ENCODE data around the gene PSG2.
"Not testable (repeated sequence)": the region's sequence is repeated elsewhere in the genome, so short reads cannot be mapped to it uniquely, and the experiment has no call there.

Gene PSG2

DNA sequence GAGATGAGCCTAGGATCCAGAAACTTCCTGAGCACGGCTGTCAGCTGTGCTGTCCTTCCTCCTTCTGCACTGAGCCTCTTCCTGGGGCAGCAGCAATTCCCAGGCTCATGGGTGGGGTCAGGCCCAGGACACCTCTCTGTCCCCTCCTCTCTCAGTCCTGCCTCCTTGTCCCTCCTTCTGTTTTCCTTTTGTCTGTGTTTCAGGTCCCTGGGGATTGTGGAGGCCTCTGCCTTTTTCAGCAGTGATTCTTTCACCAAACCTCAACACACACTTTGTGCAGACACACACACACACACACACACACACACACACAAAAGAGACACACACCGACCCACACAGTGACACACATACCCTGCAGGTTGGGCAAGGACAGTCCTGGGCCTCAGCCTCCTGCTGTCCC lies at the start of gene PSG2:
Gene PSG2, minus strand, starts transcription at position 101 of the 400 bp plus-strand sequence. CDS start 132 bp downstream, outside the sequence.
- DNase-seq (ENCODE audit: low read depth in 2 of 2): not testable (repeated sequence)

DNA sequence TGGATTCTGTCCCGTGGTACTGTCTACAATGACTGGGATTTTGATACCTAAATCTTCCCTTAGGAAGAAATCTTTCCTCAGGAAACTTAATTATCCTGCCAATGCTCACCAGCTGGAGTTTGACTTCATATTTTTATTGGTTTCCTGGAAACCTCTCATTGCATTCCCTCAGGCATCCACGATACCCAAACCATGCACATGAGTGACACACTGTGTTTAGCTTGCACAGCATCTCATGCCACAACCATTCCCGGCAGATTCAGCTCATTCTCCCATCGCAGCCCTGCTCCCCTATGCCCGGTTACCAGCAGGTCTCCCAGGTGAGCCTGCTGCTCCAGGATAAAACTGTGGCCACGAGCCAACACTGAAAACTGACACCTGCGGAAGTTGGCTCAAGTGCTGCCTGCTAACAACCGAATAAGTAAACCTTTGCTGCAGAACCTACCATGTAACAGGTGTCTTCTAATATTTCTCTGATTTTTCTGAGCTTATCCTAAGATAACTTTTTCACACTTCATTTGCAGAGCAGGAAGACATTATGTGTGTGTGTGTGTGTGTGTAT lies 48.9 kb upstream of the PSG2 start:
- not testable (repeated sequence) for DNase-seq (ENCODE audit: low read depth in 2 of 2)

DNA sequence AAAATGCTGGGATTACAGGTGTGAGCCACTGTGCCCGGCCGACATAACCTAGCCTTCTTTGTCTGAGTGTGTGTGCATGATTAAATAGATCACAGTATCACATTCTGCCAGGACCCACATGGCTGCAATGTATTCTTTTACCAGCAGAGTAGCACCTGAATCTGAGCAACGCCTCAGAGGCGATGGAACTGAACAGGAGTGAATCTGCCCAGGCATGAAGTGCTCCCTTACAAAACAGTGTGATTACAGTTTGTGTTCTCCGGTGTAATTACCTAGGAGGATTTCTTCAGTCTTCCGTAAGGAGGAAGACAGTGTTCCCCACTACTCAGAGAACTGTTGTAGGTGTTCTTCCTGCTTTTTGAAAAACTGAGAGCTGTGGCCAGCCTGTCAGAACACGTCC lies 46.7 kb upstream of the PSG2 start:
- not testable (repeated sequence) for DNase-seq (ENCODE audit: low read depth in 2 of 2)

DNA sequence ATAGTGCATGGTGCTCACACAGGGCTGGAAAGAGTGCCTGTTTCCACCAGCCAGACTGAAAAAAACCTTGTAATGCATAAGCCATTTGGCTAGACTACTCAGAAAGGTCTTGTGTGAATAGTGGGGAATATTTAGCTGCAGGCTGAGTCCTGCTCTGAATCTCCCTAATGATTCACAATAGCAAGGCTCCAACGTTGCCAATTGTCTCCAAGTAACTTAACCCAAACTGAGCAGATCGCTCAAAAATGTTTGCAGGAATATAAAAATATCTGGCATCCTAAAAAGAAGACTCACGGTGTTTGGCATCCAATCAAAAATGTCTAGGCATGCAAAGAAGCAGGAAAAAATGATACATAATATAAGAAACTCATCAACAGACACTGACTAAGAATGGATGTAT lies 44.8 kb upstream of the PSG2 start:
- not testable (repeated sequence) for DNase-seq (ENCODE audit: low read depth in 2 of 2)

DNA sequence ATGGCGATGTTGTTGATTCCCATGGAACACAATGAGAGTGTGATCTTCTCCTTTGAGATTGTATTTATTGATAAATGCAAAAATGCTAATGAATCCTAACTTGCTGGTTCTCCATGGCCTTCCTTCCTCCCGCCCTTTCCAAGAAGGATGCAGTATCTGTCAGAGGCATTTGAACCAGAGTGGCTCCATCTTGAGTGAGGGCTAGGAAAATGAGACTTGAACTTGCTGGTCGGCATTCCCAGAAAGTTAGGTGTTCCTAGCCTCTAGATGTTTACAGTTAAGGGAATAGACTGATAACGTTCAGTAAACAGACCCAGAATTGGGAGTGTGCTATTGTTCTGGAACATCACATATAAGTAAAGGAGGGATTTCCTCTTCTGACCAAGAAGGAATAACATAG lies 44.2 kb upstream of the PSG2 start:
- no peak for DNase-seq (ENCODE audit: low read depth in 2 of 2)

DNA sequence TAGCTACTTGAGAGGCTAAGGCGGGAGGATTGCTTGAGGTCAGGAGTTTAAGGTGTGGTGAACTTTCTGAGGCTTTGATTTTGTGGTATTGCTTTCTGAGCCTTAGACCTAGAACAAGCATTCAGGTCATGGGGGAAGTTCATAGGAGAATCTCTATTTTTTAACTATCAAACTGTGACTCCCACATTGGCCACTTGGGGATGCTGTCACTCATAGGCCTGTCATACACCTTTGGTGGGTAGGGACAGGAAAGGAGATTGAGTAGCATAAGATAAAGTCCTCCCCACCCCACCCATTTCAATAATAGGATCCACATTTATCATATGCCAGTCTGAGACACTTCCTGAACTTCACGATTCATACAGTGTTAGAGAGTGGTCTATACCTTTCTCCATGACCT lies 41.9 kb upstream of the PSG2 start:
- no peak for DNase-seq (ENCODE audit: low read depth in 2 of 2)

DNA sequence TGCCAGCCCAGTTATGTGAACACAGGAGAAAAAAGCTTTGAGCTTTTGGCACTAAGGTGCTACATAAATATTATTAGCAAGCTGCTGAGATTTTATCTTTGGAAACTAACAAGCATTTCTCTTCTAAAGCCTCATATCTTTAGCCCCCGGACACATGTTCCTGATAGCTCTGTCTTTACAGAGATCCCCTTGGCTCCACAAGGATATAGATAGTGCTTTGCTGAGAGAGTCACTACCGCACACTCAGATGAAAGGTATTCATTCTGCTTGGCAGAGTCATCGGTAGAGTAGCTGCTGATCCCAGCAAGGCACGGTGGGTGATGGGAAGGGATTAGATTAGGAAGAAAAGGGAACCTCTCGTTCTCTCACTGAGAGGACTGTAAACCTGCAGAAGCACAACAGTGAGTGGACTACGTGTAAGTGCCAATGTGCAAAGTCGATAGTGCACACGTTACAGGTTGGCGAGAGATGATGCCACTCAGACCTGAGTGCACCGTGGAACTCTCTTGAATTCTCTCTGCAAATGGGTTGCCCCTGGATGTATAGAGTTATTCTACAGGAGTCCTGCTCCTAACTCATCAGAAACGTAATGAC lies 38.0 kb upstream of the PSG2 start:
- not testable (repeated sequence) for DNase-seq (ENCODE audit: low read depth in 2 of 2)

DNA sequence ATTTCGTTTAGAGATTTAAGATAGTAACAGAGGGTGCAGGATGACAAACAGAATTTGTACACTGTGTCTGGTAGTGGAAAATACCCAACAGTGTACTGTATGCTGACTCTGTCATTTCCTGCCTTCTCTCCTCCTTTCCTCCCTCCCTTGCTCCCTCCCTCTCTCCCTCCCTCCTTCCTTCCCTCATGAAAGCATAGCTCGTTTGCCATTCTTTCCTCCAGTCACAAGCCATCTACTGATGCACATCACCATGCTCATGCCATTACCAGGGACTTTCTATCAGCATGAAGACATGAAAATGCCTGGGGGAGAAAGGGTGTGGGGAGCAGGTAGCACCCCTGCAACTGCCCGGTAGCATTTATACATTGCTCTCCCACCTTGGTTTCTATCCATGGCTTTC lies 37.0 kb upstream of the PSG2 start:
- DNase-seq (ENCODE audit: low read depth in 2 of 2): not testable (repeated sequence)

DNA sequence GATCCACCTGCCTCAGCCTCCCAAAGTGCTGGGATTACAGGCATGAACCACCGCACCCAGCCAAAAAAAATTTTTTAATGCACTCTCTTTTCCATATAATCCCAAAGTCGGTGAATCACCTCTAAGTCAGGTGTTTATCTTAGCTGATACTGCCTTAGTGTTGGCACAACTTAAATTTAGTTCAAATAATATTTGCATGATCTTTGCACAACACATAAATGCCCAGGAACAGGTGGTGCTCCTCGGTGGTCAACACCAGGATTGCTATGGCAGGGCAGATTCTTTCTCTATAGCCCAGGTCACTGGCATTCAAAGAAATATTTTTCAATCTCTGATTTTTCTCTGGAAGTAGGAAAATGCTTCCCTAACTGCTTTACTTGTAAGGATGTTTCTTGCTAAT lies 33.9 kb upstream of the PSG2 start:
- DNase-seq (ENCODE audit: low read depth in 2 of 2): not testable (repeated sequence)

DNA sequence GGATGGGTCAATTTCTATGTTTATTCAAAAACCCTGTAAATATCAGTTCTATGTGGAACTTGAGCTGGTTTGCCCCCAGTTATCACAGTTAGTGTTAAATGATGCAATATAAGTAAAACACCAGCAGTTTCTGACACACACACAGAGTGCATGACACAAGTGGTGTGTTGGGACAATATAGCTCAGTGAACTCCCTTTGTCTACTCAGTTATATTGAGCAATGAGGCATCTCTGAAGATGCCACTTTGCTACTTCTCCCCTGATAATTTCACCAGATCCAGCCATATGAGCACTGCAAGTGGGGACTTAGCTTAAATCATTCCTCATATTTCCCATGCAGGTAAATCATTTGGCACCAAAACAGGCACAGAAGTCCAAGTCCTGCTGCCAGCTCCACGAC lies 33.0 kb upstream of the PSG2 start:
- DNase-seq (ENCODE audit: low read depth in 2 of 2): not testable (repeated sequence)

DNA sequence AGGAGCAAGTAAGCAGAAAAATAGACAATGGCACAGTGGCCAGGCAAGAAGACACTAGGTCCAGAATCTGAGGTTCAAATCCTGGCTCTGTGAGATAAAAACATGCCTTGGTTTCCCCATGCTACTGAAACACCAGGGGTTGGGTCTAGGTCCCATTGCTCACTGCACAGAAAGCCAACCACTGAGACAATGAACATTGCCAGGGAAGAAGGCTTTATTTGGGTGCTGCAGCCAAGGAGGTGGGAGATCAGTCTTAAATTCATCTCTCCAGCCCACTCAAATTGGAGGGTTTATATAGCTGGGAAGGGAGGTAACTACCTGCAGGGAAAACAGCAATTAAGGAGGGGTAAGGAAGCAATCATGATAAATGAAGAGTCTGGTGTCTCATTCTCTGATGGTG lies 32.6 kb upstream of the PSG2 start:
- not testable (repeated sequence) for DNase-seq (ENCODE audit: low read depth in 2 of 2)

DNA sequence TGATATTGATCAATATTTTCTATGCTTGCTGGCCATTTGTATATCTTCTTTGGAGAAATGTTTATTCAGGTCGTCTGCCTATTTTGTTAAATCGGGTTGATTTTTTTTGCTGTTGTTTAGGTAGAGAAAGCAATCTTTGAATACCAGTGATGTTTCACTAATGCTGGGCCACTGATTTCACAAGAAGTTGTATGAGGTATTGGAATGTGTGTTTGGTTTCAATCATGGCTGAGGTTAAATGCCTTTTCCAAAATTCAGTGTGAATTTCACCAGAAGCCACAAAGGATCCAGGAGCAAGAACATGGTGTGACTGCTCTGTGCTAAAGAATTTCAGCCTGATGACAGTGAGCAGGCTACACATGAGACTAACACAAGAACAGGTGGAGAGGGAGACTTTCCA lies 32.1 kb upstream of the PSG2 start:
- not testable (repeated sequence) for DNase-seq (ENCODE audit: low read depth in 2 of 2)

DNA sequence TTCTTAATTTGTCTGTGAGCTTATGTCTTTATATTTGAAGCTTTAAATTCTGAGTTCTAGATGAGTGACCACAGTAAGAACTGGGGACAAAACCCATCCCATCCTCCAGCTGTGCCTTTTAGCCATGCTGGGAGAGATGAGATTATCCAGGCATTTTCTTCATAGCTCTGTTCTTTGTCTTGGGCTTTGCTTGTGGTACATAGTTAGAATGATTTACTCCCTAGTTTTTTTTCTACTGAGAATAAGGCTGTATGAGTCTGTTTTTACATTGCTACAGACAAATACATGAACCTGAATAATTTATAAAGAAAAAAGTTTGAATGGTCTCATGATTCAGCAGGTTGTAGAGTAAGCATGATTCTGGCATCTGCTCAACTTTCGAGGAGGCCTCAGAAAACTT lies 24.9 kb upstream of the PSG2 start:
- not testable (repeated sequence) for DNase-seq (ENCODE audit: low read depth in 2 of 2)

DNA sequence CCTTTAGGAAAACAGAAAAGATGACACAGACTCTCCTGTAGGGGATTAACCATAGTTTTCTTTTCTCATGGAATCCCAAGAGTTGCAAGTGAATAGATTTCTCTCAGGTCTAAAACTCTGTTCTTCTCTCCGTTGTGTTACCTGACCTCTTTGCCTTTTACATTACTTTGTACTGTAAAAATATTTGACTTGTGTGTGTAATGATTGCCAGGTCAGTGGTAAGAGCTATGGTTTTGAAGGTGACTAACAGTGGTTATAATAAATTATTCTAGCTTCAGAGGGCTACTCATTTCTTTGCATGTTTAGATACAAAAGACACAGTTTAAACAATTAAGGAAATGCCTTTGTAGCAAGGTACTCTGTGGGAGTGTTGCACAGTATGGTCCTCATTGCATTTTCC lies 23.0 kb upstream of the PSG2 start:
- no peak for DNase-seq (ENCODE audit: low read depth in 2 of 2)

DNA sequence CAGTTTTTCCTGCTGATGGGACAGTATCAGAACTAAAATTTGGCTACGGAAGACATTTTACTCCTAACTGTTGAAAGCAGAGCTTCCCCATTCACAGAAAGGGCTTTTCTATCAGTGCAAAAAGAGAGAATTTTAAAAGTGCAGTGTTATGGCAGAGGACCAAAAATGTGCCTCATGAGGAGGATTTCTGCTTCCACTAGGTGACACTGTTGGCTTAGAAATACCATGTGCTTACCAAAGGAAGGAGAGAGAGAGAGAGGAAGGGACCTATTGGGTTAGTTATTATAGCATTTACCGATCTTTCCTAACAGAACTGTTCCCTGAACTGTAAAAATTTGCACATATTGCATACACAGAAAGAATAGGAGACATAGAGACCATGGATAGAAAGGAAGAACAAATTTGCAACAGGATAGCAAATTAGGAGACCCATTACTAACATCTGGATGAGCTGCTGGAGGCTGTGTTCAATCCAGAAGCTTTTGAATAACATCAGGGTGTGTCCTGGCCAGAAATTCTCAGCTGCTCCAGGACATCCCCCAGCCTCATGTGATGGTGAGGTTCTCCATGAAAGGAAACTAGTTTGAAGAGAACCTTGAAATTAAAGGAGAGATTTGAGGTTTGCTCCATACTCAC lies 21.8 kb upstream of the PSG2 start:
- DNase-seq (ENCODE audit: low read depth in 2 of 2): not testable (repeated sequence)

DNA sequence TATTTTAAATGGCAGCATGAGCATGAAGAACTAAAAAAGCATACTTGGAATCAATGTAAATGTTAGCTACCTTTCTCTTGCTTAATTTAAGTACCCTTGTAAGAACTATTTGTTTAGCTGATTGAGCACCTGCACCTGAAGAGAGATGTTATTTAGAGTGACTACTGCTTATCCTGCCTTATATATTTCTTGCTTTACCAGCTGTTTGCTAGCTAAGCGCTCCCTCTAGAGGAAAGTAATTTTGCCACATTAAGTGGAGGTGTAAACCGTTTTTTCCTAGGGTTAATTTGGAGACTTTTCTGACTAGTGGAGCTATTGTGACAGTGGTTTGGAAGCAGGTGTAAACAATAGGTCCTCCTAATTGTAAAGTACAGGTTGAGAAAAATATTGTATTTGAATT lies 19.4 kb upstream of the PSG2 start:
- no peak for DNase-seq (ENCODE audit: low read depth in 2 of 2)

DNA sequence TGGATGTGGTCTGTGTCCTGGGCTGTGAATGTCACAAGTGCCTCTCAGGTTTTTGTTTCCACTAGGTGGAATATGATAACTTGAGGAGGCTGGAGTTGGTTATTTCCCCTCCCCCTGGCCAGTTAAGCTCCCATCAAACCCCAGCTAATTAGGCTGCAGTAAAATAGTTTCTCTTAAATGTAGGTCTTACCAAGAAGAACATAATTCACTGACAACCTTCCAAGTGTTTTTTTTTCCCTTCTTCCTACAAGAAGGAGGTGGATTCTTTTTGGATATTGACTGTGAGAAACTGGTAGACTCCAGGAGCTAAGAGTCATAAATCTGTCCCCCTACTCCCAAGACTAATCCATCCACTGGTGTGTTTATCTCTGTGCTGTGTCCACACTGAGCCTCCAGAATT lies 15.9 kb upstream of the PSG2 start:
- not testable (repeated sequence) for DNase-seq (ENCODE audit: low read depth in 2 of 2)

DNA sequence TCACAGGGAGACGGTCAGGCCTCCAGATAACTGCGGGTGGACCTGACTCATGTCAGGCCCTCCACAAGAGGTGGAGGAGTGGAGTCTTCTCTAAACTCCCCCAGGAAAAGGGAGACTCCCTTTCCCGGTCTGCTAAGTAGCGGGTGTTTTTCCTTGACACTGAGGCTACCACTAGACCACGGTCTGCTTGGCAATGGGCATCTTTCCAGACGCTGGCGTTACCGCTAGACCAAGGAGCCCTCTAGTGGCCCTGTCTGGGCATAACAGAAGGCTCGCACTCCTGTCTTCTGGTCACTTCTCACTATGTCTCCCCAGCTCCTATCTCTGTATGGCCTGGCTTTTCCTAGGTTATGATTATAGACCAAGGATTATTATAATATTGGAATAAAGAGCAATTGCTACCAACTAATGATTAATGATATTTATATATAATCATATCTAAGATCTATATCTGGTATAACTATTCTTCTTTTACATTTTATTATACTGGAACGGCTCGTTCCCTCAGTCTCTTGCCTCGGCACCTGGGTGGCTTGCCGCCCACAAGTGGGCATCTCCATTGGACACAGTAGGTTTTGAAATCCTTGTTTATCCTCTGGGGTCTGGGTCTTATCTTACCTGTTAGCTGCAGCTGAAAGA lies 5.3 kb upstream of the PSG2 start:
- DNase-seq (ENCODE audit: low read depth in 2 of 2): peak; percentile 5 to 26

DNA sequence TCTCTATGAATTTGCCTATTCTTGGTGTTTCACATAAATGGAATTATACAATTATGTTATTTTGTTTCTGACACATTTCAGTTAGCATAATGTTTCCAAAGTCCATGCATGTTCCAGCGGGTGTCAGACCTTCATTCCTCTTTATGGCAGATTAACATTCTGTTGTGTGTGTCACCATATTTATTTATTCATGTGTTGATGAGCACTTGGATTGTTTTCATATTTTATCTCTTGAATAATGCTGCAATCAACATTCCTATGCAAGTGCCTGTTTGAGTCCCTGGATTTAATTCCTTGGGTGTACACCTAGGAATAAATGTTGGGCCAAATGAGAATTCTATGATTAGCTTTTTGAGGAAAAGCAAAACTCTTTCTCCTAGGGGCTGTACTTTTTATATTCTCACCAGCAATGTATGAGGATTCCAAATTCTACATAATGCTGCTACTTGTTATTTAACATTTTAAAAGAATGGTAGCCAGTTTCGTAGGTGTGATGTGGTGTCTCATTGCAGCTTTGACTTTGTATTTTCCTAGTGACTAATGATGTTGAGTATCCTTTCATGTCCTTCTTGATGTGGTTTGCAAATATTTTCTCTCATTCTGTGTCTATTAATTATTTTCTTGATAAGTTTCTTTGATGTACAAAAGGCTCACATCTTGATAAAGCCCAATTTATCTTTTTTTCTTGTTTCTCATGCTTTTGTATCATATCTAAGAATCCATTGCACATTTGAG lies 3.5 kb upstream of the PSG2 start:
- DNase-seq (ENCODE audit: low read depth in 2 of 2): not testable (repeated sequence)

DNA sequence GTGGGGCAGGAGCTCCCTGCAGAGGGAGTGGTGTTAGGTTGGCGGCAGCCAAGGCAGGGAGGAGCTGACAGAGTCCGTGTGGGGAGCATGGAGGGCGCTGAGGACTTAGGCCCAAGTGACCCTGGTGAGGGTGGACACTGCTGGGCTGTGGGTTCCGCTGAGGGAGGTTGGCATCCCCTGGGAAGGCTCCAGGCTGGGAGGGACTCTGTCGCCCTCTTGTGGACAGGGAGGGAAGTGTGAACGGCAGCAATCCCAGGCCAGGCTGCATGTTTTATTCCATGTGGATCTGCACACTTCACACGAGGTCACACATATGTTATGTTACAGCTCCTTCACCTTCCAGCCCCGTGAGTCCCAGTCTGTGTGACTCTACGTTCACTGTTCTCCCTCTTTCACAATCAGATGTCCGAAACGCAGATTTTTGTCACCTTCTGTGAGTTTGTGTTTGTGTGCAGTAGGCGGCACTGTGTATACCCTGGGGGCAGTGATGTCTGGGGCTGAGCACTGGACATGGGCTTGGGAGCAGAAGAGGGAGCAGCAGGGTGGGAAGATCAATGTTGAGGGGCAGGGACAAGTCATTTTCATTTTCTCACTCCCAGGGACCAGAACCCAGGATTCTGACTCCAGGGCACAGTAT lies 1.8 kb upstream of the PSG2 start:
- peak in 1 of 2 donors; percentile 28 for DNase-seq (ENCODE audit: low read depth in 2 of 2)

DNA sequence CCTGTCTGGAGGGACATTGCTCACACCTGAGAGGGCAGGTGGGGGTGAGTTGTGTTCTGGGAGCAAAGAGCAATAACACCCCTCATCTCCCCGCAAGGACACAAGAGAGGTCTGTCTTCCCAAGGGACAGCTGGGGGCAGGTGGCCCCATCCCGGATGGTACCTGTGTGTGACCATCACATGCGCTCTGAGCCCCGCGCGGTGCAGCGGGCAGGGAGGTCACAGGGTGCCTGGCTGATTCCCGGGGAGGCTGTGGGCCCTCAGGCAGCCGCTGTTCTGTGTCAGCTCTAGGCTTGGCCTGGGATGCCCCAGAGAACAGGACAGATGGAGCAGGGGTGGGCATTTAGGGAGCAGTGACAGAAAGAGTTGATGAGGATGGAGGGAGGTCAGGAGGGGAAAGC lies 1.2 kb upstream of the PSG2 start:
- not testable (repeated sequence) for DNase-seq (ENCODE audit: low read depth in 2 of 2)

DNA sequence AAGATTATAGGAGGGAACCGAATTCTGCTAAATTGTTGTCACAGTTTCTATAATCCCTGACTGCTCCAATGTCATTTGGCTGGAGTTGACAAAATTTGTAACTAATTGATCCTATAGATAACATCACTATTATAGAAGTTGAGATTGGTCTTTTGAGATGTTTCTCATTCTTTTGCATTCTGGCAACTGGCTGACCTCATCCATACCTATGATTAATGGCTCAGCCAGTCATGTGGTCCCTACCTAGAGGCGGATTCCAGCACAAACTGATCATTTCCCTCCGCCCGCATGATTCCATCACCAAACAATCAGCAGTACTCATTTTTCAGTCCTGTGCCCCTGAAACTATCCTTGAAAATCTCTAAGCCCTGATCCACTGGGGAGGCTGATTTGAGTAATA lies 4.2 kb downstream of the PSG2 start:
- no peak for DNase-seq (ENCODE audit: low read depth in 2 of 2)

All from activated CD4-positive, alpha-beta T cell treated with anti-CD3 and anti-CD28 coated beads for 24 hours (primary cell).